ENCODE results near the gene PMS1.
A peak's percentile ranks its signal among the peaks of the same experiment; 100 is the strongest.
"Not testable (repeated sequence)": the region's sequence is repeated elsewhere in the genome, so short reads cannot be mapped to it uniquely, and the experiment has no call there.

Gene PMS1
- total RNA-seq = 27.6 to 29.7 reads per million in 2 experiments

DNA sequence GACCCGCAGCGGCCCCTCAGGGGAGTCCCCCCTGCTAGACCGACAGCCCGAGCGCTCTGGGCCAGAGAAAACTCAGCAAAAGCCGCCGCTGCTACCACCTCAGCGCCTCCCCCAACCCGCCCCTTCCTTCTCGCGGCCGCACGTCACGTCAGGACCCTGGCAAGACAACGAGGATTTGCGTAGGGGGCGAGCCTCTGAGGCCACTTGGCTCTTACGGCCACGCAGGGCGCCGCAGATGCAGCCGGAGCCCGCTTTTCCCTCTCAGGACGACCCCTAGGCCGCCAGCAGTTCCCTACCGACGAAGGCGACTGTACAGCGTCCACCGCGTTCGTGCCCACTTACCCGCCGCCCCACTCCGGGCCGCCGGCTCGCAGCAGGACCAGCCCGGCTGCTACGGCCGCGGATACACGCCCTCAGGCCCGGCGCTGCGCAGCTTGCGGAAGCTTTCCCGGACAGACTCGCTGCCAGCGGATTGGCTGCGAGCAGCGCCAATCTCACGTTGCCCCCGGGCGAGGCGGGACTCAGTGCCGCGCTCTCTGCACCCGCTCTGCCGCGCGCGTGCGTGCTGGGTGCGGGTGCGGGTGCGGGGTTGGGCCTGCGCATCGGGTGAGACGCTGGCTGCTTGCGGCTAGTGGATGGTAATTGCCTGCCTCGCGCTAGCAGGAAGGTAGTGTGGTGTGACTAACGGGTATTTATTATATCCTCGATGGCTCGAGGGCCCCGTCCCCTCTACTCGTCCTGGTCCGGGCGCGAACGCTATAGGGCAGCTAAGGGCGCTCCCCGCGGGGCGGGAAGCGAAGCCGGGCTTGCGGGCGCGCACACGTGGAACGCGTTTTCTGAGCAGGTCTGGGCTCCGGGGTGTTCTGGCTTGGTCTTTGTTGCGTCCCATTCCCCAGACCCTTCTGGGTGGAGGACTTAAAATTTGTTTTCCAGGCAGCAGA, at the start of gene PMS1, which contains the start of gene ORMDL1:
Gene PMS1, plus strand, starts transcription at position 524 of the 941 bp plus-strand sequence. CDS start 7,360 bp downstream, outside the sequence.
Gene ORMDL1, minus strand, starts transcription at position 413 of the 941 bp plus-strand sequence. CDS start 1,744 bp downstream, outside the sequence.
- DNase-seq (ENCODE audit: low read depth) = peak; percentile 88

DNA sequence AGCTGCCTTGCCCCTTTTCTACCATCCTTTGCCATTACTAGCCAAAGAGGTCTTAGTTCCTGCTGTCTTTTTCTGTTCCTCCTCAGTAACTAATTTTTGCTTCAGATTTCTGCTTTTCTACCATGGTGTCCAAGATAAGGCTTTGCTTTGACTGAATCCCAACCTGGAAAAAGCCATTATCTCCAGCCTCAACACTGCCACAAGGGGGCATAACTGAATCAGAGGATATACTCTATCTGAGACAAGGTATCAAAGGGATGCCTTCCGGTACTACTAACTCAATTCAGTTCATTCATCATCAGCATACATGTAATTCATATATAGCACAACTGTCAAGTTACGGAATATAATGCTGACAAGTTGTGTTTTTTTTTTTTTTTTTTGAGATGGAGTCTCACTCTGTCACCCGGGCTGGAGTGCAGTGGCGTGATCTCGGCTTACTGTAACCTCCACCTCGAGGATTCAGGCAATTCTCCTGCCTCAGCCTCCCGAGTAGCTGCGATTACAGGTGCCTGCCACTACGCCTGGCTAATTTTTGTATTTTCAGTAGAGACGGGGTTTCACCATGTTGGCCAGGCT, 33.1 kb upstream of the PMS1 start:
- peak; percentile 18 for DNase-seq (ENCODE audit: low read depth)

DNA sequence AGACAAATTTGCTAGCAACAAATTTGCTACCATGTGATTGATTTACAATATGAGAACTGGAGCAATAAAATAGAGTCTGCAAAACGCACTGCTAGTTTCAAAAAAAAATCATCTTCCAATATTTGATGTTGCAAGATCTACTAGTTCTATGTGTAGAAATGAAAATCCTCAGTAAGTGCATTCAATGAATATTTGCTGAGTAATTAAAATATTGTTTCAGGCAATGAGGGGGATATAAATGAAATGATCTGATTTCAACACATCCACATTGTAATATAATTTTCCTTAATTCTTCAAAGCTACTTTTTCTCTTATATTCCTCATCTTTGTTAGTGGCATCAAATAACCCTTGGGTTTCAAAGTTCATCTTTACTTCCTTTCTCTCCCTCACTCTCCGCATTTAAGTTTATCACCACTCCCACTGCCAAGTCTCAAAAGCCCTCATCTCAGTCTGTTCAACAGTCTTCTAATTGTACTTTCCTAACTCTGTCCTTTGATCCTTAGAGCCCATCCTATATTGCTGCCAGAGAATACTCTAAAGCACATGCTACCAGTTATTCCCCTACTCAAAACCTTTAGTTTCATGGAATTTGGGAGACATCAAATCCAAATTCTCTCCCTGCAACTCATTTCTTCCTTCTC, 27.8 kb upstream of the PMS1 start:
- no peak for DNase-seq (ENCODE audit: low read depth)

DNA sequence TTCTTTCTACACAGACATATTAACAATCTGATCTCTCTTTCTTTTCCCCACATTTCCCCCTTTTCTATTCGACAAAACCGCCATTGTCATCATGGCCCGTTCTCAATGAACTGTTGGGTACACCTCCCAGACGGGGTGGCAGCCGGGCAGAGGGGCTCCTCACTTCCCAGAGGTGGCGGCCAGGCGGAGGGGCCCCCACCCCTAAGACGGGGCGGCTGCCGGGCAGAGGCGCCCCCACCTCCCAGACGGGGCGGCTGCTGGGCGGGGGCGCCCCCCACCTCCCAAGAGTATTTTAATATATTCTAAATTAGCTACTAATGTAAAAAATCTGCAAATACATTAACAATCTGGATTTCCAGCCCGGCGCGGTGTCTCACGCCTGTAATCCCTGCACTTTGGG, 24.1 kb upstream of the PMS1 start:
- not testable (repeated sequence) for DNase-seq (ENCODE audit: low read depth)

DNA sequence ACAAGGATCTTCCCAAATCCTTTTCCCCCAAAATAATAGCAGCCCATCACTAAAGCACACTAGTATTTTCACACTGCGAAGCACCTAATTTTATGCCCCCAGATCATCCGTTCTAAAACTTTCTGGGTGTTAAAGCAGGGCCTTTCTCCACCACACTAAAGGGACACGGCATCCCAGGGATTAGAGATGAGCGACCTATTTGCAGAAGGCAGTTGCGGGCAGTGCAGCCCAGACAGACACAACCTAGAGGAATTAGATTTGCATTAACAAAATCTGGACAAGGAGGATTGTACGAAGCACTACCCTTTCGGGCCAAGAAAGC, 22.1 kb upstream of the PMS1 start:
- DNase-seq (ENCODE audit: low read depth) = no peak

DNA sequence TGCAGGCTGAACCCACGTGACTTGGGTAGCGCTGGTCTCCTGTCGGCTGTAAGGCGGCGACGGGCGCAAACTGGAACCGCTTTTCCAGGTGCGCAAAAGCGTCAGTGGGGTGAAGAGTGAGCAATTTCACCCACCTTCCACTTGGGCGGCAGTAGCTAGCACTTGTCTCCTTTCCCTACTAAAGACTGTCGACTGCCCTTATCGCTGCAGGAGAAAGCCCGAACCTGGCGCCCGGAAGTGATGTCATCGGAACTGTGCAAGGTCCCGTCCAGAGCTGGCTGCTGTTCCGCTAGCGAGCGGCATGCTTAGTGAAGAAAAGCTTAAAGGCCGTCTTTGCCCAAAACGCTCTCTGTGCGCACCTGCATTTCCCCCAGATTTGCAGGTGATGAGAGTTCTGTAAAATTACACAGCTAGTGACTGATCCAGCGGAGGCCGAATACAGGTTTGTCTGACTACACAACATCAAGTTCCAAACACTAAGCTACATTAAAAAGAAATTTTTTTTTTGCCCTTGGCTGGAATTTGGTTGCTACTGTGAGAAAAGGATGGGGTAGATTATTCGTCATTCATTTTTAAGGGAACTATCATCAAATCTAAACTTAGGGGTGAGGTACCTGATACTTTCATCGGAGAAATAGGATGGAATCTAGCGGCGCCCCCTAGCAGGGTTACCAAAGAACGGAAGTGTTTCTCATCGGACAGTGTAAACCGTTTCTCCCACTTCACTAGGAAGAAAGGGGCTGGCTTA, 21.5 kb upstream of the PMS1 start, which contains the start of gene OSGEPL1:
Gene OSGEPL1, minus strand, starts transcription at position 242 of the 748 bp plus-strand sequence. CDS start 1,152 bp downstream, outside the sequence.
- DNase-seq (ENCODE audit: low read depth) = peak; percentile 89

DNA sequence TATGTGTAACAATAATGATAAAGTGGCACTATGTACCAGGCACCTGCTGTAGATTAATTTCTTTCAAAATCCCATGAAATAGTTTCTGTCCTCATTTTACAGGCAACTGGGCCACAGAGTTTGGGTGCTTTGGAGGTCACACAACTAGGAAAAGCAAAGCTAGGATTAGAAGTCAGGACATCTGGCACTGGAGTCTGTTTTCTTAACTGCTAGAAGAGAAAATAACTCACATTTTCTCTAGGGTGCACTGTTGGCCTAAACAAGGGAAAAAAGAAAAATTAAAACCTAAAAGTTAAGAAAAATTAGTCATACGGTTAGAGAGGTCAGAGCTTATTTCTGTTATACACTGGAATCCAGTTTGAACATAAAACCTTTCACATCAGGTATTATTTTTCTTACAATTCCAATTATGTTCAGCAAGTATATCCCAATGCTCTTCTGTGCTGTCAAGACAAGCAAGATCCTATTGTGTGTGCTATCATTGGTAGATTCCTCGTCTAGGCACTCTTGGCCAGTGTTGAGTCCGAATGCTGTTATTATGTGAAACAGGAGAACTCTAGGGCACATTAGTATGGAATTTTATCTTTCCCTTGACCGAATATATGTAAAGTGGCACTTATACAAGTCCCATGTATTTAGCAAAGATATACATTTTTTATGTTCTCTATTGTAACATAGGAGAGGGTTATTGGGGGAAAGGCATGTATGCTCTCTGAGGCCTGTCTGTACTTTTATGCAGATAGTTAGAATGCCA, 20.2 kb upstream of the PMS1 start:
- no peak for DNase-seq (ENCODE audit: low read depth)

DNA sequence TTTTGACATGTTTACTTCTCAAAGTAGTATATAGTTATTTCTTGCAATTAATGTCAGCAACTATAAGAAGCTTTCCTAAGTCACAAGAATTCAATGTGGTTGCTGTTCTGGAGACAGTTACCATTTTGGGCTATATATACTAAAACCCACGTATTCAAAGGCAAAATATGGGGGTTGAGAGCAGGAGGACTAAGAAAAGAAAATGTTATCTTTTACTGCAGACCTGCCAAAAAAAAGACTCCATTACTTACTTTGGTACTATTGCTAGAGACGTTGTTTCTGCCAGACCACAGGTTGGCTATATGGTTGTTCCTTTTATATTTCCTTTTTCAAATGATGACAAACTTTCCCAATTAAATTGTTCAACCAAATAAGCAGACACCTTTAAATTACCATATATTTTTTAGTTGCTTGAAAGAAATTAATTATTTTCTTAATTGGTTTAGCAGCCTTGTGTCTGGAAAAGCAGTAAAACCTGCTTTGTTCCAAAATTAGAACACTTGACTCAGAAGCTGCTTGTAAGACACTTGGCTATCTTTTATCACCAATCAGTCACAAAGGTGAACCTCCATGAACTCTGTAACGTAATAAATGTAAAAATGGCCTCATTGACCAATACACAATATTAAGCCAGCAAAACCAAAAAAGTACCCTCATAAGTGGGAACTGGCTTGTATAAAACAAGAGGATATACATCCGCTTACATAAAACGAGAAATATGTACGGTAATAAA, 13.5 kb upstream of the PMS1 start:
- DNase-seq (ENCODE audit: low read depth) = no peak

DNA sequence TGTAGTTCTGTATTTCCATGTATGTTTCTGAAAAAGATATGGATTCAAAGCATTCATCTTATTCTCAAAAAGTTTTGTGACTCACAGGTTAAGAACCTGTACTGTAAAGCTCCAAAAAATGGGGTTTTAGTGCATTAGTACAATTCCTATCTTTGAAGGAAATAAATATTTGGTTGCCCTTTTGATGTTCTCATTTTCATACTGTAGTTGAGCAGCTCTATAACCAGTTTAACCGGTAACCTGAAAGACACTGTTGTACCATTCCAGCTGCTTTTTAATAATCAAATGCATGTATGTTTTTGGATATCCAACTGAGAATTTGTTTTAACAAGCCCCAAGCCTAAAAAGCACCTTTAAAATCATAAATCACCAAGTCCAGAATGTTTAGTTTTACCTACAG, 12.0 kb upstream of the PMS1 start:
- no peak for DNase-seq (ENCODE audit: low read depth)

DNA sequence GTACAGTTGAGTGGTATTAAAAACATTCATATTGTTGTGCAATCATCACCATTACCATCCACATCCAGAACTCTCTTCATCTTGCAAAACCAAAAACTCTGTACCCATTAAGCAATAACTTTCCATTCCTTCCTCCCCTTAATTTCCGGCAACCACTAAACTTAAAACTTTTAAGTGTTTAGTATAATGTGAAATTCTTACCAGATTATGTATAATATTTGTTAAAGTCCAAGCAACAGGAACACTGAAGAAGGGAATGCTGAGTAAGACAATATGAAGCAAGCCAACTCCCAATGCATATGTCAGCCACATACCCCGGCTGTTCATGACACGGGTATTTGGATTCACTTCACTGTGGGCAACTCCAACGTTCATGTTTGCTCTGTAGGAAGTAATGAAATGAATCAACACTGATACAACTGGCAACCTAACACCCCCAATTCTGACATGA, 2.0 kb upstream of the PMS1 start:
- DNase-seq (ENCODE audit: low read depth) = no peak

DNA sequence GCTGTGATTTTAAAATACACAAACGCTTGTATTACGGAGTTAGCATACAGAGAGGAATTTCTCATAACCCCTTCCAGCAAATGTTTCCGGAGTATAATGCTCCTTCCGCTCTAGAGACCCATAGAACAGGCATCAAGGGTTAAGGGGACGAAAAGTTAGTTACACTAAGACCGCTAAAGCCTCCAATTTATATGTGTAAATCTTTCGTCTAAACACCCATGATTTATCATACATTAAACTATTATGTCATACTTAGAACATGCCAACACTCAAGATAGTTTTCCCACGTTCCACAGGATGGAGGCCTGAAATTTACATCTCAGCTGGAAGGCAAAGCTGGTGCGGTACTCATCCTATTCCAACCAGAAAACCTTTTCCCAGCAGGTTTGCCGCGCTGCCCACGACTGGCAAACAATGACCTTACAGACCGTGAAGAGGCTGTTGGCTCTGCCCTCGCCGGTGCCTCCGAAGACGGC, 761 bp upstream of the PMS1 start:
- no peak for DNase-seq (ENCODE audit: low read depth)

DNA sequence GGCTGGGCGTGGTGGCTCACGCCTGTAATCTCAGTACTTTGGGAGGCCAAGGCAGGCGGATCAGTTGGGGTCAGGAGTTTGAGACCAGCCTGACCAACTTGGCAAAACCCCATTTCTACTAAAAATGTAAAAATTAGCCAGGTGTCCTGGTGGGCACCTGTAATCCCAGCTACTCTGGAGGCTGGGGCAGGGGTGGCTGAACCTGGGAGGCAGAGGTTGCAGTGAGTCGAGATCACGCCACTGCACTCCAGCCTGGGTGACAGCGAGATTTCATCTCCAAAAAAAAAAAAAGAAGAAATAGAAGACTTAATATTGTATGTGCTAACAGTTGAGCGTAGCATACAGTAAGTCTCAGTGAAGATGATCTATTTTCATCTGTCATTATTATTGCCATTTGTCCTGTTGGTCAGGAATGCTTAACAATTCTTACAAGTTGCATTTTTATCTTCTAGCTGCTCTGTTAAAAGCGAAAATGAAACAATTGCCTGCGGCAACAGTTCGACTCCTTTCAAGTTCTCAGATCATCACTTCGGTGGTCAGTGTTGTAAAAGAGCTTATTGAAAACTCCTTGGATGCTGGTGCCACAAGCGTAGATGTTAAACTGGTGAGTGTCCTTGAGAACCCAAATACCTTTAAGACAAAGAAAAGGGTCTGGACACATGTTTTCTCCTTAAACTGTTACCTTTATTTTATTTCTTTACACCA, 7.2 kb downstream of the PMS1 start:
- DNase-seq (ENCODE audit: low read depth) = no peak

DNA sequence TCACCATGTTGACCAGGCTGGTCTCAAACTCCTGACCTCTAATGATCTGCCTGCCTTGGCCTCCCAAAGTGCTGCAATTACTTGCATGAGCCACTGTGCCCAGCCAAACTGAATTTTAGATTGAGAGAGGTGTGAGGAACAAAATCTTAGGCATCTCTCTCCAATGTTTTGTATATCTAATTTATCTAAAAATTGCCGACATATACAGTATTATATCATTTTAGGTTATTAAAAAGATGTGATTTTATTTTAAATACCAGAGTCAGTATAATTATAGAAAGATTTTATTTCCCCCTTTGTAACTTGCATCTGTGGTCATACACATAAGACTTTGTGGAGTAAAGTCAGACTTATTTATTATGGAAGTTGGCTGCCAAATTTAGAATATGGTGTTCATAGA, 10.1 kb downstream of the PMS1 start:
- DNase-seq (ENCODE audit: low read depth) = no peak

DNA sequence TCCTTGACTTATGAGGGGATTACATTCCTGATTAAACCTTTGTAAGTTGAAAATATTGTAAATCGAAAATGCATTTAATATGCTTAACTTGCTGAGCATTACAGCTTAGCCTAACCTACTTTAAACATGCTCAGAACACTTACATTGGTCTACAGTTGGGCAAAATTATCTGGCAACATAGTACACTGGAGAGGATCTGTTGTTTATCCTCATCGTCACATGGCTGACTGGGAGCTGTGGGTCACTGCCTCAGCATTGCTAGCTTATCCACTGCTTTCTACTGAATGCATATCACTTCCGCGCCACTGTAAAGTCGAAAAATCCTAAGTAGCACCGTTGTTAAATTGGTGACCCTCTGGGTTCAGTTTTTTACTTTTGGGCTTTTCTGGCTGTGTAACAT, 13.7 kb downstream of the PMS1 start:
- DNase-seq (ENCODE audit: low read depth) = no peak

DNA sequence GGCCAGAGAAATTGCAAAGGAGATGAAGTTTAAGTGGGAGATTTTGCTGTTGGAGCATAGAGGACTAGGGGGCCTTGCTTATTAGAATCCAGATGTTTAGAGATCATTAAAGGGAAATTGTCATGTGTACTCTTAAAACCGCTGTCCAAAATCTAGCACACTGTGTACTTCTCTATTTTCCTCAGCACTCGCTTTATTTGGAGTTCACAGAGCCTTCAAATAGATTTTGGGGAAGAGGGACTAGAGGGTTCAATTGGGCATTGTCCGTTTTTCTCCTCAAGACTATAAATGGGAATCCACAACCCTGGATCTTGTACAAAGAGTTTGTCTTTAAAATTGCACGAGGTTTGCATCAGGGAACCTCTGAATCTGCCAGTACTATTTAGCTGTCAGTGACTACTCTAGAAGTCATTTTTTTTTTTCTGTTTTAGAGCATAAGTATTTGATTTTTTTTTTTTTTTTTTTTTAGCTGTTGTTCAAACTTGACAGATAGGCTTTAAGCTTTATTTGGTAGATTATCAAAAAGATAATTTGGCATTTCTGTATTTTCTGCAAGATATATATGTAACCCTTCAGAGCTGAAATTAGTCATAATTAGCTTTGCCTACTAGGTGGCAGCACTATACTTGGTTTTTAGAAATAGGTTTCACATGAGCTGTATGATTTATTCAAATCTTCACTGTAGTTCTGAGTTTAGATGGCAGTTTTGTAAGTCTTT, 14.2 kb downstream of the PMS1 start:
- no peak for DNase-seq (ENCODE audit: low read depth)

DNA sequence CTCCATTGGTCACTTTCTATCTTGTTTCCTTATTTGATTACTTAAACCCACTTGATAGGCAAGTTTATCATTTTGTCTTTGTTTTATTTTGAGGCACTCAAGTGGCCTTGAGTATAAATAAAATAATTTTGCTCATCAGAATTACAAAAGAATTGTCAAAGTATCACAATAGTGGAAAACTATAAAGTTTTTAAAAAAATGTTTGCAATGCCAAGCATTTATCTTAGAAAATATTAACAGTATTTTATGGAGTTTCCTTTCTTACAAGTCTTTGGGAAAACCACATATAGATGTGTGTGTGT, 14.7 kb downstream of the PMS1 start:
- no peak for DNase-seq (ENCODE audit: low read depth)

DNA sequence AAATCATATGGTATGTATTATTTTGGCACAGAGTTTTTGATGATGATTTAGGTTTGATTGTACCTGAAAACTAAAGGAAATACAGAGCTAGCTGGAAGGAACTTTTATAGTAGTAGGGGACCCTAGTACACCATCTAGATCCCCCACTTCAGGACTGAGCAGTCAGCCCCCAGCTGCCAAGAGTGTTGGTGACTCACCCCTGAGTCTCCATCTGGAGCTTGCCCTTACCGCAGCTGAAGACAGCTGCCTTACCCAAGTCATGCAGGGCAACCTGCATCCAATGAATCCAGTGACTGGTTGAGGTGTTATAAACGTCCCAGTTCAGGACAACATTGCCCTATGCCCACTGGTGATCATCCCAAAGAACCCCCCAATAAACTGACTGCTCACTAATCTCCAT, 15.3 kb downstream of the PMS1 start:
- DNase-seq (ENCODE audit: low read depth) = no peak

DNA sequence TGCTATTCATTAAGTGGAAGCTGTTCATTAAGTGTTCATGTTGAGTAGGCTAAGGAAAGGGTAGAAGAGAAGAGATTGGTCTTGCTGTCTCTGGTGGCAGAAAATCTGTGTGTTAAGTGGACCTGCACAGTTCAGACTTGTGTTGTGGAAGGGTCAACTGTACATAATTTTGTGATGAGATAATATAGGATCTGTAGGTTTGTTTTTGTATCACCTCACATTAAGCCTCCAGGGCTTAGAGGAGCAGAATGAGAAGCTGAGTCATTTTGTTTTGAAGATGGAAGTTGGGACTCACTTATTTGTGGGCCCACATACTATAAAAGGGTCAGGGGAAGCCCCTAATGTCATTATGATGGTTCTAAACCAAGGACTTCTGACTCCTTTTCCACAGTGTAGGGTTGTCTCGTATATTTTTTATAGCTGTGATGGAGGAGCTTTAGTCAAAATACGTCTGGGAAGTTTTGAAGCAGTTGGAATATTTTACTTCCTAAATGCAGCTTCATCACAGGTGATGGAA, 18.2 kb downstream of the PMS1 start:
- no peak for DNase-seq (ENCODE audit: low read depth)

DNA sequence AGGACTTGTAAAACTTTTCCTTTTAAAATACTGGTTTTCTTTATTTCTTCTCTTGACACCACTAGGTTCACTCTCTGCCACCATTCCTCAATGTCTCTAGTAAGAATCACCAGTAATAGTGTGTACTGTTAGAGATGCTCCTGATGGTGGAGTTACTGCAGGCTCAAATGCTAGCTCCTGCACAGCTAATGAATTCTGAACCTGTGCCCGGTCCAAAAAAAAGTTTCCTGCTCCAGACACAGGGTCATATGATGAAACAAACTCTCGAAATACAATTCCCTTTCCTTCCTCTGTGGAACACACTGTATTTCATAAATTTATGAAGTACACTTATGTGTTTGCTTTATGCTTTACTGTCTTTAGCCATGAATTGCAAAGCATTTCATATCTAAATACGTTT, 19.2 kb downstream of the PMS1 start:
- DNase-seq (ENCODE audit: low read depth) = no peak

Data from T follicular helper cell (primary cell).